Loucy (cell line): Measurements from ENCODE around the gene SSX2IP.

Experiments used
- CTCF ChIP-seq: fragments of 200-600 bp; sonication (generic); conservative IDR thresholded peaks from 2 replicates; pipeline ENCODE4 v1.5.1; 2014; ENCODE audit warnings: mild to moderate bottlenecking, antibody characterized with exemption, low read length
- EZH2phosphoT487 ChIP-seq: fragments of 200-600 bp; IDR thresholded peaks from 2 replicates; pipeline ENCODE4 v1.6.1; 2018; ENCODE audit warnings: antibody characterized with exemption, mild to moderate bottlenecking, moderate library complexity, borderline replicate concordance

GRCh38 chr1:84737590-84737989 is 47.3 kb upstream of the SSX2IP start:
- TF ChIP-seq CTCF, result no peak
- no peak for TF ChIP-seq EZH2phosphoT487
